ELF-1 (cell line): ENCODE results near the gene S100A11.

Source experiments
- DNase-seq: peaks from one replicate; pipeline ENCODE4 v3.0.0-alpha.2; 2016; ENCODE audit warnings: low read depth, low spot score

The S100A11 gene

DNA sequence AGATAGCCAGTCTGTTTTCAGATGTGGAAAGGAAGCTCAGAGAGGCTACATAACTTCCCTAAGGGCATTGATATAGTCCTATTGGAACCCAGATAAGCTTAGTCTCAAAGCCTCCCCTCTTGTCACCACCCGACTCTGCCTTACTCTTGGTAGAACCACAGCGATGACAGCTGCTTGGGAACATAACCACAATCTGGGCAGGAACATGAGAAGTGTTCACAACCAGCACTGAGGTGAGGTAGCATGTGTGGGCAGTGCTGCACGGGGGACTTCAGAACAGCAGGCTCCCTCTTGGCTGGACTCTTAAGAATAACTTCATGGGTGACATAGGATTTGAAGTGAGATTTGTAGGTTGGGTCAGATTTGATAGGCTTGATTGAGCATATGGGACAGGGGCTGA, 33.8 kb downstream of the S100A11 start:
- no peak for DNase-seq

DNA sequence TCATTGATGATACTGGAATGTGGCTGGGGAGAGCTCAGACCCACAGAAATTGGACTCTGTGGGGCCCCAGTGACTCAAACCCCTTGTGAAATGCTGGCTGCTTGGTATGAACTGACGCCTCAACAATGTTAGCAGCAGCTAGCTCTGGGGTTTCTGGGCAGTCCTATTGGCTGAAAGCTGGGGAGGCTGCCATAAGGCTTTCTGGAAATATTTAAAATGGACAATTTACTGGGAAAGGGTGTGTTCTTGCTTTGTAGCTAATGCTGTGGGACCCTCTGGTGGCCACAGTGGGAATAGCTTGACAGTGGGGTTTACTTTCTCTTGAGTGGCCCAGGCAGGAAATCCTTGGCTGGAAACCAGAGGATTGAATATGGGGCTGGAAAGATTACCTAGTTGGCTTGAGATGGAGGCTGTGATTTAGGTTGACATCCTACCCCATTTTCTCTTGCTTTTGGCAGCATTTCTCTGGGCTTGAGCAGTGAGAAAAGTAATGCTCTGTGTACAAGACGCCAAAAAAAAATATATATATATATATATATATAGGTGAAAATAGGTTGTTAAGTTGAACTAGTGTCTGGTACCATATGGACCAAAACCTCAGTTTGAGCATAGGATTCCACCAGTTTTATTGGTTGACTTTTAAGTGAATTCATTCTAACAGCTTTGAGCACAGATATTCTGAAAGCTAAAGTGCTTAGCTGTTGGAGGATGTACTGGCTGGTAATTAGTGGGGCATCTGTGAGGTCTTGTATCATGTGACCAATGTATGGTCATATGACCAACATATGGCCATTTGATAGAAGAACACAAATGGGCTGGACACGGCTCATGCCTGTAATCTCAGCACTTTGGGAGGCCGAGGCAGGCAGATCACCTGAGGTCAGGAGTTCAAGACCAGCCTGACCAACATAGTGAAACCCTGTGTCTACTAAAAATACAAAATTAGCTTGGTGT, 34.9 kb downstream of the S100A11 start:
- DNase-seq, result peak; percentile 85

DNA sequence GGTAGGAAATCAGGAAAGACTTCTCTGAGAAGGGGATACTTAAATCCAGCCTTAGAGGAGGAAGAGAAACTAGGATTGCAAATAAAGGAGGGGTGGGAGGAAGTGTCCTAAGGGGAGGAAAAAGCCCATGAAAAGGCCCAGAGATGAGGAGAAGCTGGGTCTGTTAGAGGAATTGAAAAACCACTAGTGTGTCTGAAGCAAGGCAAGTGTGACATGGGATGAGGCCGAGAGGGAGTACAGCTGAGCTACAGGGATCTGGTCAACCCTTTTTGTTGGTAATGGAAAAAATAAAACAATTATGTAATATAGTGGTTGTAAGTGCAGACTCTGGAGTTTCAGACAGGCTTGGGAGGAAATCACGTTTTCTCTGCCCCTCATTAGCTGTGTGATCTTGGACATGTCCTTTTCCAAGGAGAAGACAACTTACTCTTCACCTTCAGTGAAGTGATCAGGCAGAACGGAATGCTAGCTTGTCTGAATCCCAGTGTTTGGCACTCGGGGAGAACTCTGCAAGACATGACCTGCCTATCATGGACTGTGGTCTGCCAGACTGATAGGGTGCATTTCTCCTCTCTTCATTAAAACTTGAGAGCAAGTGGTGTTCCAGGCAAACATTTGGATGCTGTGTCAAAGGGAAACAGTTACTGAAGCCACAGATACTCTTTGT, 35.7 kb downstream of the S100A11 start:
- no peak for DNase-seq

DNA sequence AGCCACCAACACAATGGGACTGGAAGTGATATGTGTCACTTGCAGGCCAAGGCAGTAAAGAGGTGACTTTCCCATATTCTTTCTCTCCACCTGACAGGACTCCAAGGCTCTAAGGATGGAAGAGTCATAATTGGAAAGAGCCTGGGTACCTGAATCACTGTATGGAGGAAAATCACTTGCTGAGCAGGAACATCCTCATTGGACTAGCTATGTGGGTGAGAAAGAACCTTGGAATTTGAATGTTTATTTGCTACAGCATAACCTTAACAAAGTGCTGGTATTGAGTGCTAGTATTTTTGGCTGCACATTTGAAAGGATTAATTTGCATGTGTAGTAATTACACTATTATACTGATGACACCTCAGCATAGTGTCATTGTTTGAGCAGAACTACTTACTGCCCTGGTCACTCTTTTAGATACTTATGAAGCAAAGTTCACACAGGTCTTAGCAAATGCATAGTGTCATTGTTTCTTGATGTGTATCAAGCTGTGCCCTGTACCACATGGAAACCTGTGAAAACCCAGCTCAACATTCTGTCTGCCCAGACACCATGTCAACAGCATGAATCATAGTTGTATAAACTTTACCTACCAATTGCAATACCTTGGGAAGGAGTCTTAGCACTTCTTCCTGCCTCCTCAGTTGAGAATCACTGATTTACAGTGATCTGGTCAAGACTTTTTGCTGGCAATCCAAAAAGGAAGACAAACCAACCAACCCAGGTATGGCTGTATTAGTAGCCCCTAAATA, 38.0 kb downstream of the S100A11 start:
- DNase-seq, result no peak

DNA sequence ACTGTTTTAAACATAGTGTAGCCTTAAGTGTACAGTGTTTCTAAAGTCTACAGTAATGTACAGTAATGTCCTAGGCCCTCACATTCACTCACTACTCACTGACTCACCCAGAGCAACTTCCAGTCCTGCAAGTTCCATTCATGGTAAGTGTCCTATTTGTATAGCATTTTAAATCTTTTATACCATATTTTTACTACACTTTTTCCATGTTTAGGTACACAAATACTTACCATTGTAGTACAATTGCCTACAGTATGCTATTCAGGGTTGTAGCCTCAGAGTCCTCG, 39.6 kb downstream of the S100A11 start:
- no peak for DNase-seq

DNA sequence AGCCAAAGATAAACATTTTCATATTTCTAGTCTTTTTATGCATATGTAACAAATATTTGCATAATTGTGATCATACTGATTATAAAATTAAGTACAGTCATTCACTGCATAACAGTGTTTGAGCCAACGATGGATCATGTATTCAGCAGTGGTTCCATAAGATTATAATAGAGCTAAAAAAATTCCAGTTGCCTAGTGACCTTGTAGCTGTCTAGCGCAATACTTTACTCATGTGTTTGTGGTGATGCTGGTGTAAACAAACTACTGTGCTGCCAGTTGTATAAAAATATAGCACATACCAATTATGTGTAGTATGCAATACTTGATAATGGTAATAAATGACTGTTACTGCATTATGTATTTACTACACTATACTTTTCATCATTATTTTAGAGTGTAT, 41.0 kb downstream of the S100A11 start:
- no peak for DNase-seq

DNA sequence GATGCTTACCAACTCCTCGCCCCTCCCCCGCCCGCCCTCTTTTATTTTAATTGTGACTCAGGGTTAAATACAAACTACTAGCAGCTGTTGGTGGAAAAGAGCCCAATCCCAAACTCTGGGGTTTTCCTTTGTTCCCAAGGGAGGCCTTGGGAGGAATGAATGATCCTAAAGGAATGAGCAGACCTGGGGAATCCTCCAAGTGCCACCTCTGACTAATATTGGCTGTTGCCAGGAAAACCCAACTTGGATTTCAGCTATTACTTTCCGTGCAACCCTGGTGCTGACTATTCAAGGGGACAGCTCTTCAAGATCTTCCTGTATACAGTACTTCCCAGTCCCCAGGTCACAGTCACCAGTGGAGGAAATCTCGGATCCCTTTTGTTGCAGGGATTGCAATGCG, 41.8 kb downstream of the S100A11 start:
- DNase-seq, result peak; percentile 58

DNA sequence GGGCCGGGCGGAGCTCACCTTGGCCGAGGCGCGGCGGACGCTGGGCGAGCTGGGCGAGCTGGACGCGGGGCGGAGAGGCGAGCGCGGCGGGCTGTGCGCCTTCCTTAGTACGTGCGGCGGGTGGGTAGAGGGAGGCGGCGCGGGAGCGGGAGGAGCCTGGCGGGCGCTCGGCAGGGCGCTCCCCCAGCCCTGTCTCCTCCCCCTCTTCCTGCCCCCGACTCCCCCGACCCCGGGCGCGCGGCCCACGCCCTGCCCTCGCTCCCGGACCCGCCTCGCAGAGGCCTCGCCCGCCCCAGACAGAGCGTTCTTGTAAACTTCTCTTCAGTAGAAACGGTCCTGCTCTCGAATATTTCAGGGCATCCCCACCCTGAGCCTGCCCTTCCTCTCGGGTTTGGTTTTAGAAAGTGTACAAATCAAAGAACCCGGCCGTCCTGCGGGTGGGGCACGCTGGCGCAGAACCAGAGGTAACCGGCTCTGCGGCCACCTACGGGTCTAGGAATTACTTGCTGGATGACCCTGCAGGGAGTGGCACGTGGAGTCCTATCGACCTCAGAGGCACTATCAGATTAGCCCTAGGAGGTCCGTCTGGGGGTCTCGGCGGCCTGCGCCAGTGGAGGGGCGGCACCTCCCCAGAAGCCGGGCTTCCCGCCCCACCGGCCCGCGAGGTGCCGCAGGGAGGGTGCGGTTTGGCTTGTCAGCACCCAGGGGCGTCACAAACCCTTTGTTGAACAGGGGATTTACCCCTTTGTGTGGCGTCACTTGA, 42.9 kb downstream of the S100A11 start, which contains the start of gene S100A10:
Gene S100A10, minus strand, starts transcription at position 126 of the 763 bp plus-strand sequence. CDS start 7,629 bp downstream, outside the sequence.
- DNase-seq, result peak; percentile 85

DNA sequence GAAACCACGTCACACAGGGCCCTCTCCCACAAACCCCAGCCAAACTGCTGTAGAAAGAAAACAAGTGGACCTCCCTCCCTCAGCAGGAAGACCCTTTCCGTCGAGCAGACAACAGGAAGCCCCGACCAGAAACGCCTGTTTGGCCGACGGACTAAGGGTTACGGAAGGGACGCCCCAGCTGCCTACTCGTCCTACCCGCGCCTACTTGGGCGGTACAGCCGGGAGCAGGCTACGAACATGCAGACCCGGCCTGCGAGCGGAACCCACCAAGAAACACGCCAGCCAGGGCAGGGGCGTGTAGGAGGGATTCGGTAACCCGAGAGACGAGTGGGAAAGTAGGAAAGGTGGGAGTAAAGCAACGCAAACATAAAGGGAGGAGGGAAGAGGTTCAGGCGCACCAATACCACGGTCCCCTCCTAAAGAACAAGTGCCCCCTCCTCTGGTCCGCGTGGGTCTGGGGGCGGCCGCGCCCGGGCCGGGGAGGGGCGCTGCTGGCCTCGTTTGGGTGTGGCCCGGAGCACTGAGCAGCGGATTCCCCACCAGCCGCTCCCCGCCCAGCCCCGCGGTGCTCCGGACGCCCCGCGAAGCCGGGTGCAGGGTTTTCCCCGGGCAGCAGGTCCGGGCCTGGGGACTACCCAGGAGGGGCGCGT, 43.6 kb downstream of the S100A11 start:
- peak; percentile 61 for DNase-seq

DNA sequence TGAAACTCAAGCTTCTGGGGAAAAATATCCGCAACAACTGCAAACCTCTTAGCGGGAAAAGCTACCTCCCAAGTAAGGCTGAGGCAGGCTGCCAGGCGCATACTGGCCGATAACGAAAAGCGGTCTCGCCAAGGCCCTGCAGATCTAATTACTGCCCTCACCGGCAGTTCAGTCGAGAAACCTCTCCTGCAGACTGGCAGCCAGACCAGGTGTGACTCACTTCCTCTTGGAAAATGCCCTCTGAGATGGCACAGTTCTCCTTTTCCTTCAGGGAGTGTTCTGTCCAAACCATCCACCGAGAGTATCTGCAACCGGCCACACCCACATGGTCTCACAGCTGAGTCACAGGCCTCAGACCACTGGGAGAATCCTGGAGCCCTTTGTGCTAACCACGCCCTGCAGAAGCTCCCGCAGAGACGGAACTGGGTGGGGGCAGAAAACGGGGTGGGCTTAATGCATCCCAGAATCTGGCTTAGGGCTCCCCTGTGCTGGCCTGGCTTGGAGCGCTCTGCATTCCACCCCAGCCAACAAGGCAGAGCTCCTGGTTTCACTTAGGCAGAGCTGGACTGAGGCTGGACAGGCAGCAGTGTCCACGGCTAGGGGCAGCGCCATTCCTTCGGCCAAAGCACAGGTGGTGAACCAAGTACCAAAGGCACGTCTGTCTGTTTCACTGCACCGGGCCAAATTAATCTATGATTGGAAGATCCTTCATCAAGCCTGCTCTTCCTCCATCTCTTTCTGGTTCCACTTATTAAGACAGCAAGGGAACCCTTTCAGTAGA, 44.3 kb downstream of the S100A11 start:
- DNase-seq, result peak; percentile 88

DNA sequence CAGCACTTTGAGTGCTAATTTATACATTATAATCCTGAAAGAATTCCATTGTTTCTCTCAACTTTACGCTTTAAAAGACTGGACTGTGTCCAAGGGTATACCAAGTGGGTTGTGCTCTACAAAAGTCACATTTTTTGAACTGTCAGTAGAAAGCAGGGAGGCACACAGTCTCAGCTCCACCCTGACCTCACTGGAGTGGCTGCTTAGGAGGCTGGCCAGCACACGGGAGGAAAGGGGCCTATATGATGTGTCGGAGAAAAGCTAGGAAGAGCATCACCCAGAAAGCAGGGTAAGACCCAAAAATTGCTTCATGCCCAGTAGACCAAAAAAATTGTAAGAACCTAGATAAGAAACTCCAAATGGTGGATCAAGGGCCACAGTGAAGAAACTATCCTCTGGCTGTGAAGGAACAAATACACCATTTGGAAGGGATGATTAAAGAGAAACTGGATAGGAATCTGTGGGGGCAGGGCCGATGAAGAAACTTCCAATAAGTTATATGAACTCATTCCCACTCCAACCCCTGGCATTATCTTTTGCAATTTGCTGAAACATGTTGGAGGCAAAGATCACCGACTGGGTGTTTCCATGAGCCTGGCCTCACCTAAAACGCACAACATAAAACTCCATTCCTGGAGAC, 45.0 kb downstream of the S100A11 start:
- DNase-seq, result no peak

DNA sequence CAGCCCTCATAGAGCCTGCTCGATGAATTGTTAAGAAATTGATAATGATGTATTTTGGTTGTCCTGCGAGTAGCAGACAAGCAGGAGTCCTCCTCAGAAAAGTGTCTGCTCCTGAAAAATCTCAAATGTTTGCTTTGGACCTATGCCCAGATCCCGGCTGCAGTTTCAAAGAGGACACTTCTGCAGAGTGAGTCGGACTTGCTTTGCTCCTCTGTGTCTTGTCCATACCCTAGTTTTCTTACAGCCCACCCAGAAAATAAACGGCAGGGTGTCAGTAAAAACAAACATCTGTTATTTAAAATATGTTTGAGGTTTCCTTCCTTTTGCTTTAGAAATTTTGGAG, 46.0 kb downstream of the S100A11 start:
- no peak for DNase-seq

DNA sequence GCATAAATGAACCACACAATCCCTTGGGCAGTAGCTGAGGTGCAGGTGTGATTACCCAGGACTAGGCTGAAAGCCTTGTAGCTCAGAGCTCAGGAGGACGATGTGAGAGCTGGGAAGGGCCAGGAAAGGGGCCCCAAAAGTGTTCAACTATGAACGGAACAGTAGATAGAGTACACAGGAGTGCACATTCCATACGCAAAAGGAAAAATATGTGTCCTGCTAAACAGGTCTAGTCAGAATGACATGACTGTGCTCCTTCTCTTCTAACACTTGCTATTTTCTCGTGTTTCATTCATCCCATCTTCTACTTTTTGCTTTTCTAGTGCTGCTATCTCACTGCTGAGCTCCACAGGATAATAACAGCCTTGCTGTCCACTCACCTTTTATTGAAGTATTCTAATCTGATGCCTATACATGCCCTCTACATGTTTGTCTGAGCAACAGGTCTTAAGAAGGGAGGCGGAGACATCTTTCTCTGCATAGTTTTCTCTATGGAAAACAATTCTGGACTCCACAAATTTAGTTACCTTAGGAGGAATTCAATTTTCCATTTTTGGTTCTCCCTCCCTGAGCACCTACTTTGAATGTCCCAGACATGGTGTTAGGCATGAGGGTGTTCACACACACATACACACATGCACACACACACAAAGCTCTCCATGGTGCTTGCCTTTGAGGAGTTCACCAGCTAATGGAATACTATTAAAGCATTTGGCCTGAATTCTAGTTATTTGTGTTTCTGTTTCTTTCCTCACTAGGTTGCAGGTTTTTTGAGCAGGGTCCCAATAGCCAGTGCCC, 46.5 kb downstream of the S100A11 start:
- no peak for DNase-seq

DNA sequence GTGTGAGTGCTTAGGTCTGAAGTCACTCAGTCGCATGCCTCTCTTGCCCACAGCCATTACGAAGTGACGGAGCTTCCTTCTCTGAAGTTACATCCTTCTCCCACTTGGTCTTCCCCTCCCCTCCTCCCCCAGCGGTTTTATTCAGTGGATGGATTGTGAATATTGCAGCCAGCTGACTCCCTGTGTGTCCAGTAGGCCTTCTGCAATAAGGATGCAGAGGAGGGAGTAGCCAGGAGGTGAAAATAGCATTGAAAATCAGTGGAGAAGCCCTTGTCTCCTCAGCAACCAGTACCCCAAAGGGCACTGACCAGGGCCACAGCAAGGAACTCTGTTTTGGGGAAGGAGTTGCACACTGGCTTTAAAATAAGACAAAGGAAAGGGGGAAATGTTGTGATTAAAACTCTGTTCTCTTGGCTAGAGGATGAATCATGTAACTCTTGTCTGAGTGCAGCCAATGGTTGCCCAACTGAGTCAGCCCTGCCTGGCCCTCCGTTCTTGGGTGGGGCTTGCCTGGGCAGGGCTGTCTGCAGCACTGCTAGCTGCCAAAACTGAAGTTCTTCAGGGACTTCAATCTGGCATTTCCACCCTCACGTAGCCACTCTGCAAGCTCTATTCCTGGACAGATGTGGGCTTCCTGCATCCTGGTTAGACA, 47.5 kb downstream of the S100A11 start:
- DNase-seq, result no peak

DNA sequence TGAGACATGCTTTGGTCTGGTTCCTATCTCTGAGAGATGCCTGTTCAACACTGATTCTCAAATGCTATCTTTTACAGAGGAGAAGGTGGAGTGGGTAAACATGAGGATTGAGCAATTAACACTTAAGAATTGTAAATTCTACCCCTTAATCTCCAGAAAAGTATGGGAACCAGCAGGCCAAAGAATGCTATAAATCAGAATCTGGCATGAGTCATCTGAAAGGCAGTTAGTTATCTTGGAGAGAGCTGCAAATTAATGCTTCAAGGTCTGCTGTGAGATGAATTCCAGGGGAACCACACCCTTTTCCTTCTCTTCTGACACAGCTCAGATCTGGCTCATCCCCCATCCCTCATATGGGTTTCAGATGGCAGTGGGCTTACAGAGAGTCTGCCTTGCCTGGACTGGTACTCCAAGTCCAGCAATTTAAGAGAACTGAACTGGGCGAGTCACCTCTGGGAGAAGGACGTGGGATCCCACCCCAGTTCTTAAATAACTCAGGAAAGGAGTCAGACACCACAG, 48.3 kb downstream of the S100A11 start:
- peak; percentile 74 for DNase-seq

DNA sequence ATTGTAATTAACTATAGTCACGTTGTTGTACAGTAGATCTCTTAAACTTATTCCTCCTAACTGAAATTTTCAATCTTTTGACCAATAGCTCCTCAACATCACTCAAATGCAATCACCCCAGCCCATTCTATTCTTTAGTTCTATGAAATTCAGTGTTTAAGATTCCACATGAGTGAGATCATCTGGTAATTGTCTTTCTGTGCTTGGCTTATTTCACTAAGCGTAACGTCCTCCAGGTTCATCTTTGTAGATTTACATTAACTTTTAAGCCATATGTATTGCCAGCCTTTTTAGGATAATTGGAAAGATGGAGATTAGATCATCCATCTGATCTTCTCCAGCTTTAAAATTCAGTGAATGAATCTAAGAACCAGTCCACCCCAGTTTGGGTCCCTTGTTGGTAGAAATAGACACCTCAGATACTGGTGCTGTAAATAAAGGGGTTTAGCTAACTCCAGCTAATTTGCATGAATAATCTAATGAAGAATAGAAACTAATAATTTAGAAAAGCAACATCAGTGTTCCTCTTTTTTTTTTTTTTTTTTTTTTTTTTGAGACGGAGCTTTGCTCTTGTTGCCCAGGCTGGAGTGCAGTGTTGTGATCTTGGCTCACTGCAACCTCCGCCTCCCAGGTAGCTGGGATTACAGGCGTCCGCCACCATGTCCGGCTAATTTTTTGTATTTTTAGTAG, 50.2 kb downstream of the S100A11 start:
- no peak for DNase-seq

DNA sequence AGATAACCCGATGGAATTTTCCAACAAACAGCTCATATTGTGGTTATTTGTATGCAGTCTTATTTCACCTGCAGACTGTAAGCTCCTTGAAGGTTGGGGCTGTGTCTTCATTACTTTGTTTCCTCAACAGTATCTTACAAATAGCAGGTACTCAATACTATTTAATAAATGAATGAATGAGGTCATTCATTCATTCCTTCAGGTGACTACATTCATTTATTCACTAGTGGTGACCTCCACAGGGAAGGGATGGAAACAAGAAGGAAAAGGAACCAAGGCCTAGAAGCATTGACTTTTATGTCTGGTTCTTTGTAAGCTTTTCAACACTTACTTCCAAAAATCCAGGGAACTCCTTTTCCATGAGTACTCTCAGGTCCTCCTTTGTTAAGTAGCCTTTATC, 51.0 kb downstream of the S100A11 start:
- no peak for DNase-seq

DNA sequence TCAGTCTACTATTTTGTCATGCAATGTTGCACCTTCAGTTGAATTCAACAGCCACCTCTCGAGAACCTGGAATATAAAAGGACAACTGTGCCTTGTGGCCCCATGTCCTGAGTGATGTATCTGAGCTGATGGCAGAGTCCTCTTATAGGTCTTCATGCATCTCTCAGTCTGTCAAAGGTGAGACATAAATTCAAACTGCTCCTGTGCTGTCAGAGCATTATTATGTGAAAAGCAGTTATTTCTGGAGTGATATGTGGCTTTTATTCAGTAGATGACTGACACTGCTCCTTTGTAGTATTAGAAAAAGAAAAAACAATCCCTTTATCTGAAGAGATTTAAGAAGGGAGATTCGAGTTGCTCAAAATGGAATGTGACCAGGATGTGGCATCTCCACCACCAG, 51.5 kb downstream of the S100A11 start:
- DNase-seq, result no peak
